Limb (tissue), 2 donors: ENCODE measurements around the gene LTB4R.
A peak's percentile ranks its signal among the peaks of the same experiment; 100 is the strongest.

Experiments
- DNase-seq, 2 donors: peaks; one replicate each; pipeline ENCODE4 v3.0.0-alpha.2; 2016; ENCODE audit errors: extremely low spot score in 2 of 2

The LTB4R gene, protein sequence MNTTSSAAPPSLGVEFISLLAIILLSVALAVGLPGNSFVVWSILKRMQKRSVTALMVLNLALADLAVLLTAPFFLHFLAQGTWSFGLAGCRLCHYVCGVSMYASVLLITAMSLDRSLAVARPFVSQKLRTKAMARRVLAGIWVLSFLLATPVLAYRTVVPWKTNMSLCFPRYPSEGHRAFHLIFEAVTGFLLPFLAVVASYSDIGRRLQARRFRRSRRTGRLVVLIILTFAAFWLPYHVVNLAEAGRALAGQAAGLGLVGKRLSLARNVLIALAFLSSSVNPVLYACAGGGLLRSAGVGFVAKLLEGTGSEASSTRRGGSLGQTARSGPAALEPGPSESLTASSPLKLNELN

GRCh38 chr14:24310646-24311604 is at the start of gene LTB4R:
LTB4R (plus strand) TSS chr14:24311502; CDS start chr14:24315652, 4,150 bp downstream.
- peak; percentile 72 to 81 for DNase-seq

DNA sequence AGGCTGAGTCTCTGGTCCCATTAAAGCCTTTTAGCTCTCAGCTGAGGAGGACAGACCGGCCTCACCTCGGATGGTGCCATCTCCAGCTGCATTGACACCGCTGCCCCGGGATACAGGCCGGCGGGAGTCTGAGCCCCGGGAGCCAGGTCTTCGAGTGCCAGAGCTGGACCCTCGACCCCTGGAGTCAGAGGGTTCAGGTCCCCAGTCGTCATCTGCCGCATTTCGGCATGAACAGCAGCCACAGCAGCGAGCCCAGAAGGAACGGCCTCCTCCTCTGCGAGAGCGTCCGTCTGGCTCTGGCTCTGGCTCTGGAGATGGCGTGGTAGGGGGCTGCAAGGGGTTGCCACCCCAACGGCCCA is 49.4 kb upstream of the LTB4R start:
- no peak for DNase-seq

DNA sequence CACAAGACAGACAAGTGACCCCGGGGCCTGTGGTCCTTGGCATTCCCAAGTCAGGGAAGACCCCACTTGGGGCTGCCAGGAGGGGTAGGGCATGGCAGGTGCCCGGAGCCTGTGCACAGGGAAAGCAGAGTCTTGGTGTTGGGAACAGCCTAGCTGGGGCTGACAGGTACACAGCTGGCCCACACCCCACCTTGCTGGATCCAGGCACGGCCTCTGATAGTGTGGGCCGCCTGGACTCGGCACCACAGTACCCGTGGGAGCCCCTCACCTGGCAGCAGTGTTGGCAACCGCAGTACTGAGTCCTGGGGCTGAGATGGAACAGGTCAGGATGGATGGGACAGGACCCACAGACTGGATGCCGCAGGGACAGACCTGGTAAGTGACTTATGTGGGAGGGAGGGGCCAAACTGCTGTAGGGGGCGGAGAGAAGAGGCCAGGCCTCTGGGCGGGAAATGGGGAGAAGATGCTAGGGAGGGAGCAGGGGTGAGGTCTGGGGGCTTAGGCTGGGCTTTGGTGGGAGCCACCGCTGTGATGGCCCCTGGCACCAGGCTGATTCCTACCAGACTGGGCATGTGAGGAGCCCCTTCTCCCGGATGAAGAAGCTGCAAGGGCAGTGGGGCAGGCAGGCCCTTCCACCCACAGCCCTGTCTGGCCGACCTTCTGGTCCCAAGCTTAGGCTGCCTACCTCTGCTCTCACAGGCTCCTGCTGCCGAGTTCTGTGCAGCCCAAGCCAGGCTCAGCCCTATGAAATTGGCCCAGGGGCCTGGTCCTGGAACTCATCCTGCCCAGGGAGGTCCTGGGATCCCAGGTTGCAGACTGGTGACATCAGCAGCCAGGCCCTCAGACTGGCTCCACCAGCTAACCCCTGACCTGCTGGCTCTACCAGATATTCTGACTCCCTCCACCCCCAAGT is 48.2 kb upstream of the LTB4R start, which contains the start of gene TGM1:
TGM1 (minus strand) TSS at position 357 of the 913 bp plus-strand sequence. CDS start 825 bp downstream, outside the sequence.
- DNase-seq, result no peak

DNA sequence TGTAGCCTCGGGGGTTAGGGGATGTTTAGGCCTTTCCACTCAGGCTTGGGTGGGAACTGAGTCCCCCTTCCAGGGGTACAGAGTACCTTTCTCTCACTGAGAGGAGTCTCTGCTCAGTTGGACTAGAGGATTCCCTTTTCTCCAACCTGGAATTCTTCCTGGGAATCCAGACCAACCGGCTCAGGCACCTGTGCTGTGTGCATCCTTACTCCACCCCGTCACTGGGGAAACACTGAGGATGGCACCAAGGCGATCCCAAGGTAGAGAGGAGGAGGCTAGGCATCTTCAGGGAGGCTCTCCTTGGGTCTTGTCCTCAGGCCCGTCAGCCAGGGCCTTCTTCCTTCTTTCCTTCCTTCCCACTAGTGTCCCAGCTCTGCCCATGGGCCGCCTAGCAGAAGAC is 47.5 kb upstream of the LTB4R start:
- no peak for DNase-seq

- DNase-seq, result no peak
These were observed 47.0 kb upstream of the LTB4R start for GRCh38 chr14:24264298-24264697.

GRCh38 chr14:24266344-24267244 is 44.7 kb upstream of the LTB4R start:
- DNase-seq, result no peak

- no peak for DNase-seq
These were observed 43.8 kb upstream of the LTB4R start for GRCh38 chr14:24267516-24267915.

DNA sequence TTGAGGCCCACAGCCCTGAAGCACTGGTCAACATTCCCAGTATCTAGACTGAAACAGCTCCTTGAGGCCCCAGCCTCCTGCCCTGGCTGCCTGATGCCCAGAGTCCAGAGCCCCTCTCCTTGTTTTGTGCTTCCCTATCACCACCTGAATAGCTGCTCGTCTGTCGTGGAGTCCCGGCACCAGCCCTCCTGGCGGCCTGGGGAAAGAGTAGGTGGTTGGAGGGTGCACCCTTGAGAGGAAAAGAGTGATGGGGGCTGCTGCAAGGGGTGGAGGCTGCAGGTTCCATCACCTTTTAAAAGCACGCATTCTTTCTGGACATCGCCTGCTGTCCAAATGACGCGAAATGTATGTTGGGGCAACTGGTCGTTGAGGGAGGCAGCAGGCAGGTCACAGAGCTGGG is 43.1 kb upstream of the LTB4R start:
- no peak for DNase-seq

DNA sequence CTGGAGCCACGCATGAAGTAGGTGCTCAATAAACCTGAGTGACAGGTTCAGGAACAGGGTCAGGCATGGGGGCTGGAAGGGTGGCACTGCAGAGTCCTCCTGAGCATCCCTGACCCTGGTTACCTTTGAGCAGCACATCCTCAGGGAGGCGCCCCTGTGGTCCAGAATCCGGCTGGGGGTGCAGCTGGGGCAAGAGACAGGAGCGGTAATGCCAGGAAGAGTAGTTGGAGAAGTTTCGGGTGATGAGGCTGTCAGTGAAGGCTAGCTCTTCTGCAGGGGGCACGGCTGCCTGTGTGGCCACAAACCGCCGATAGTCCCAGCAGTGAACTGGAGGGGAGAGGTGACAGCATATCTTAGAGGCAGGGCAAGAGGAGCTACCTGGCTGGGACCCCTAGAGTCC is 41.9 kb upstream of the LTB4R start:
- no peak for DNase-seq

DNA sequence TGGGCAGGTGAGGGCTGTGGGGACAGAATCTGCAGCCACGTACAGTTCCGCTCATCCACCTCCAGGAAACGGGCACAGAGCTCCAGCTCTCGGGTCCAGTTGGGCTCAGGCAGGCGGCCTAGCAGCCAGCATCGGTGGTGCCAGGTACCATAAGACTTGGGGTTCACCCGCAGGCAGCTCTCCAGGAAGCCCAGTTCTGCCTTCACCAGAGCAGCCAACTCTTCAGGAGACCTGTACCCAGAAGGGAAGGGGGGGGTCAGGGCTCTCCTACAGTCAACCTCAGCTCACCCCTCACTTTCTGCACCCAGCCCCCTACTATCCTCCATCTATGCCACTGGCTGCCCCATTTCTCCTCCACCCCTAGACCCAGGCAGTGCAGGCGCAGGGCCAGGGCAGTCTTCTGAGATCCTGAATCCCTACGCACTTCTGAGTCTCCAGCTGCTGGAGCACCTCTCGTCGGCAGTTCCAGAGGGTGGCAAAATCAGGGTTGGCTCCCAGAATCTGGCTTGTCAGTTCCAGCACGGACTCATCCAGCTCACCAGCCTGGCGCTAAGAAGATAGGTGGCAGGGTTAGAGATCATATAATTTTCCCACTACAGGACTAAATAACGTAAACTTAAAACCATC is 41.3 kb upstream of the LTB4R start:
- DNase-seq, result no peak

GRCh38 chr14:24270537-24271133 is 40.7 kb upstream of the LTB4R start:
- no peak for DNase-seq

GRCh38 chr14:24271134-24271833 is 40.0 kb upstream of the LTB4R start, which contains the start of gene RABGGTA:
RABGGTA (minus strand) TSS chr14:24271597; CDS start chr14:24271115, 482 bp downstream.
- DNase-seq, result peak; percentile 92

GRCh38 chr14:24271834-24272263 is 39.5 kb upstream of the LTB4R start:
- no peak for DNase-seq

- DNase-seq, result no peak
These were observed 38.8 kb upstream of the LTB4R start for GRCh38 chr14:24272467-24272866.

DNA sequence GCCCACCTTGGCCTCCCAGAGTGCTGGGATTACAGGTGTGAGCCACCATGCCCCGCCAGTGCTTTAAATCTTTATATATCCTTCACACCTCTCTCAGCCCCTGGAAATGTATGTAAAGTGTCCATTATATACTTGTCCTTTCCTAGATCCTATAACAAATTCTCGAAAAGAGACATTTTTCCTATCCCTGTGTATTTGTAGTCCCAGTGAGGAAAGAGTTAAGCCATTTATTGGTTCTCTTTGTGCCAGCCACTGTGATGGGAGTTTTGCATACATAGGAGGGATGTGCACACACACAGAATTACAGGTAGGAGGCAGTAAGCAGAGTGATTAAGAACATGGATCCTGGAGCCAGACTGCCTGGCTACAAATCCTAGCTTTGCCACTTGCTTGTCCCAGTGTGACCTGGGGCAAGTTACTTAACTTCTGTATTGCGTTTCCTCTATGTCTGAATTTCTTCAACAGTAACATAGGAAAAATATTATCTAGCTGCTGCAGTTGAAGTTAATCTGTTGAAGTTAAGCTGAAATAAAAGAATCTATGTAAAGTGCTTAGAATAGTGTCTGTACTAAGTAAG is 37.8 kb upstream of the LTB4R start:
- no peak for DNase-seq

DNA sequence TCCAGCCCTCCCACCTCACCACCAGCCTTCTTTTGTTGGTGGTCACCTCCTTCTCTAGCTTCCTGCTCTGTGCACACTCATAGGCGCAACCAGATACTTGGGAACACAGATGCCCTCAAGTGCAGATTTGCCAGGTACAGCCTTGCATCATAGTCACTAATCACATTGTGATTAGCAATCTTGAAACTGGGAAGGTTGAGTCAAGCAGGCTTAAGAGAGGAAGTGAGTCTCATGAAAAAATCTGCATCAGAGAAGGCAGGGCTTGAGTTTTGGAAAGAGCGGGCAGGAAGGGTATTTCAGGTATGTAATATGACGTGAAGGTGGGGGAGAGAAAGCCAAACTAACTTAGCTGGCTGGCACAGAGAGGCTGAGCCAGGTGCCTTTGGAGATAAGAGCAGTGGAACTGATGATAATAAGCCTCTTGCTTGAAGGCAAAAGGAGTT is 37.2 kb upstream of the LTB4R start:
- DNase-seq, result no peak

- no peak for DNase-seq
These were observed 34.2 kb upstream of the LTB4R start for GRCh38 chr14:24277071-24277470.
